Caco-2 (cell line): Measurements from ENCODE around the gene GDF10. TPM values are rescaled to one million over a fixed set of nuclear protein-coding genes. Genes with fewer than 3 reads are reported as not detected.

ENCODE experiments used
- BruUV-seq: library from RNA; stranded (reverse); fragments of 400-500 nt; replicated peaks from 2 replicates; lab custom pipeline; 2021; lab: Mats Ljungman, UMichigan
- CTCF ChIA-PET: fragments of 300-600 bp; sonication (Branson Sonifier 250); formaldehyde crosslinking; loops from one replicate; lab custom pipeline; 2022; ENCODE audit warnings: antibody characterized with exemption; lab: Charles Lee
- POLR2A ChIA-PET: fragments of 300-600 bp; sonication (Branson Sonifier 250); formaldehyde crosslinking; loops from one replicate; lab custom pipeline; 2022; ENCODE audit warnings: antibody characterized with exemption; lab: Charles Lee
- DNase-seq, 2 experiments: peaks; one replicate each; pipeline versions ENCODE4 v3.0.0 to v3.0.0-alpha.2; 2020 to 2022
- H3K27me3 ChIP-seq: replicated peaks from 2 replicates; pipeline ENCODE4 v1.6.0; 2011; ENCODE audit warnings: low read length; ENCODE audit not compliant: control insufficient read depth, insufficient read depth
- H3K36me3 ChIP-seq: 2 replicates; pipeline ENCODE4 v1.5.1; 2011; ENCODE audit warnings: low read length; ENCODE audit not compliant: control insufficient read depth, insufficient read depth
- H3K4me1 ChIP-seq: fragments of 250-450 bp; sonication (Bioruptor Pico); 2 replicates; pipeline ENCODE4 v1.5.1; 2020; ENCODE audit warnings: mild to moderate bottlenecking
- H3K4me3 ChIP-seq: 2 replicates; pipeline ENCODE4 v1.5.1; 2011; ENCODE audit warnings: low read depth, mild to moderate bottlenecking, control low read depth, low read length
- H3K9me3 ChIP-seq: fragments of 250-450 bp; sonication (Bioruptor Pico); 2 replicates; pipeline ENCODE4 v1.5.1; 2020; ENCODE audit warnings: mild to moderate bottlenecking, moderate library complexity
- H3K27ac Mint-ChIP-seq: one replicate; pipeline ENCODE4 v1.8.0; 2022; ENCODE audit warnings: mixed read lengths; ENCODE audit not compliant: unreplicated experiment
- H3K27me3 Mint-ChIP-seq: one replicate; pipeline ENCODE4 v1.8.0; 2022; ENCODE audit warnings: mixed read lengths; ENCODE audit not compliant: insufficient read depth, unreplicated experiment
- H3K36me3 Mint-ChIP-seq: one replicate; pipeline ENCODE4 v1.8.0; 2022; ENCODE audit warnings: mild to moderate bottlenecking, mixed read lengths; ENCODE audit not compliant: insufficient read depth, unreplicated experiment
- H3K4me1 Mint-ChIP-seq: one replicate; pipeline ENCODE4 v1.8.0; 2022; ENCODE audit warnings: low read depth, mixed read lengths; ENCODE audit not compliant: unreplicated experiment
- H3K4me3 Mint-ChIP-seq: one replicate; pipeline ENCODE4 v1.8.0; 2022; ENCODE audit warnings: mild to moderate bottlenecking, moderate library complexity, mixed read lengths; ENCODE audit not compliant: unreplicated experiment
- H3K9me3 Mint-ChIP-seq: one replicate; pipeline ENCODE4 v1.8.0; 2022; ENCODE audit warnings: mixed read lengths; ENCODE audit not compliant: unreplicated experiment
- intact Hi-C: fragments of 100-400 bp; cut with micrococcal nuclease; formaldehyde crosslinking; loops from one replicate; pipeline ENCODE4 v1.10.0; 2022; ENCODE audit not compliant: unreplicated experiment
- total RNA-seq: library from RNA; stranded (reverse); gene quantifications from 2 replicates; pipeline ENCODE4 v1.2.3, GENCODE V29; 2022
- TF ChIP-seq, protein P1 (sequence below), 2 experiments: fragments of 200-600 bp in 1 of 2; IDR thresholded peaks; 1 replicate in 1 of 2; 2 replicates in 1 of 2; pipeline versions ENCODE4 v1.5.1 to v1.8.0; 2011 to 2022; ENCODE audit warnings: antibody characterized with exemption in 1 of 2, control low read depth in 1 of 2, inconsistent platforms in 1 of 2, low read depth in 1 of 2, low read length in 1 of 2, mild to moderate bottlenecking in 1 of 2, moderate library complexity in 1 of 2; ENCODE audit not compliant: insufficient read depth in 1 of 2, severe bottlenecking in 1 of 2, unreplicated experiment in 1 of 2

GDF10 gene
- total RNA-seq, 1 experiment from 2014 or later: not detected

- H3K4me1 ChIP-seq: no peaks in the 10 kb centered on the region; the same call in 1 of the 2 replicates
- peak in 1 of 2 experiments; percentile 31 for DNase-seq
- CTCF ChIA-PET: interaction anchor here (1.1 kb wide), 1 partner anchor 27 kb away, joined by 3 read pairs; no protein-coding TSS in a partner anchor
- no peak overlapping the region for H3K27ac Mint-ChIP-seq
- H3K9me3 ChIP-seq: no peaks in the 10 kb centered on the region
- H3K9me3 Mint-ChIP-seq: no peaks in the 10 kb centered on the region
- H3K27me3 ChIP-seq: no peaks in the 10 kb centered on the region
- POLR2A ChIA-PET: no interaction called here
- no peaks in the 10 kb centered on the region for H3K27me3 Mint-ChIP-seq
- no peaks in the 10 kb centered on the region for H3K4me1 Mint-ChIP-seq
- no peak overlapping the region for H3K4me3 Mint-ChIP-seq
- BruUV-seq: no TSS peak
- H3K36me3 Mint-ChIP-seq: no peaks in the 10 kb centered on the region
- no peaks in the 10 kb centered on the region for H3K36me3 ChIP-seq
- intact Hi-C loops: no loop called here
- H3K4me3 ChIP-seq: no peak overlapping the region
- TF ChIP-seq, protein P1, sequence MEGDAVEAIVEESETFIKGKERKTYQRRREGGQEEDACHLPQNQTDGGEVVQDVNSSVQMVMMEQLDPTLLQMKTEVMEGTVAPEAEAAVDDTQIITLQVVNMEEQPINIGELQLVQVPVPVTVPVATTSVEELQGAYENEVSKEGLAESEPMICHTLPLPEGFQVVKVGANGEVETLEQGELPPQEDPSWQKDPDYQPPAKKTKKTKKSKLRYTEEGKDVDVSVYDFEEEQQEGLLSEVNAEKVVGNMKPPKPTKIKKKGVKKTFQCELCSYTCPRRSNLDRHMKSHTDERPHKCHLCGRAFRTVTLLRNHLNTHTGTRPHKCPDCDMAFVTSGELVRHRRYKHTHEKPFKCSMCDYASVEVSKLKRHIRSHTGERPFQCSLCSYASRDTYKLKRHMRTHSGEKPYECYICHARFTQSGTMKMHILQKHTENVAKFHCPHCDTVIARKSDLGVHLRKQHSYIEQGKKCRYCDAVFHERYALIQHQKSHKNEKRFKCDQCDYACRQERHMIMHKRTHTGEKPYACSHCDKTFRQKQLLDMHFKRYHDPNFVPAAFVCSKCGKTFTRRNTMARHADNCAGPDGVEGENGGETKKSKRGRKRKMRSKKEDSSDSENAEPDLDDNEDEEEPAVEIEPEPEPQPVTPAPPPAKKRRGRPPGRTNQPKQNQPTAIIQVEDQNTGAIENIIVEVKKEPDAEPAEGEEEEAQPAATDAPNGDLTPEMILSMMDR (IDR thresholded peaks at IDR 0.05; ENCODE audit: insufficient read depth in 1 of 2, low read depth in 1 of 2, low read length in 1 of 2, severe bottlenecking in 1 of 2, unreplicated experiment in 1 of 2): no peak
These were observed 51.0 kb downstream of the GDF10 start for GRCh38 chr10:47350671-47351640.

DNA sequence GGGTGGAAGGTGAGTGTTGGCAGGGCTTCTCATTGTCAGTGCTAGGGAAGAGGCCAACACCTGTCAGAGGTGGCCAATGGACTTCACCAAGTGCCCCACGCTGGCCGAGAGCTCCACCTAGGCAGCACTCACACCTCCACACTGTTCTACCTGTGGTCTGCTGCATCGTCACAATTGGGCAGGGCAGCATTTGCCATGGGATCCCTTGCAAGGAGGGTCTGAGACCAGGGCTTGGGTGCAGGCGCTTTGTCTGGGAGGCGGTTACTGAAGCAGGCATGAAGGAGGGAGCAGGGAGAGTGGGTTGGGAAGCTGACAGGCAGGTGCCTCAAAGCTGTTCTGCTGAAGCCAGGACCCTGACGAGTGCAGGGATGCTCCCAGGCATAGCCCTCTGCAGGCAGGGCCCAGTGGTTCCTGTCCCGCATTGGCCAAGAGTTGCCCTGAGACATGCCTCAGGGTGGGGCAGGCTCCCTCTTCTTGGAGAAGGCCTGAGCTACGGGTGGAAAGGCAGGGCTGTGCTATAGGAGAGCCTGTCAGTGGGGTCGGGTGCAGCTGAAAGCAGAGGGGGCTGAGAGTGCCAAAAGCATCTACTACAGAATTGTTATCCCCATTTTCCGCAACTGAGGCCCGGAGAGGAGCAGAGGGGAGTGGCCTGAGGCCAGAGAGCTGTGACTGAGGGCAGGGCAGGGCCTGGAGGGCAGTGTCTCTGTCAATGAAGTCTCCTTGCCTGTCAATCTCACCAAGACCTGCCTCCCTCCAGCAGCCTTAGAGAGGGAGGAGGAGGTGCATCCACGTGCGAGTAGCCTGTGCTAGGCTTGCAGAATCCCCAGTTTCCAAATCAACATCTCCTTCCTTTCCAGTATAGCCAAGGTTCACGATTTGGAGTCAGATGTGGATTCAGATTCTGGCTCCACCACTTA lies 52.2 kb downstream of the GDF10 start:
- Histone ChIP-seq H3K4me1 (no peaks in the 10 kb centered on the region), H3K27me3 (no peaks in the 10 kb centered on the region), H3K9me3 (no peaks in the 10 kb centered on the region), H3K36me3 (no peaks in the 10 kb centered on the region), H3K4me3 (no peak overlapping the region)
- H3K36me3 Mint-ChIP-seq: no peaks in the 10 kb centered on the region
- POLR2A ChIA-PET: no interaction called here
- CTCF ChIA-PET: interaction anchor here (1.1 to 1.4 kb wide), 2 partner anchors 10 to 26 kb away, joined by 3 read pairs; no protein-coding TSS in a partner anchor
- no peaks in the 10 kb centered on the region for H3K4me1 Mint-ChIP-seq
- TF ChIP-seq, protein P1 (IDR thresholded peaks at IDR 0.05; ENCODE audit: insufficient read depth in 1 of 2, low read depth in 1 of 2, low read length in 1 of 2, severe bottlenecking in 1 of 2, unreplicated experiment in 1 of 2): no peak
- no peak overlapping the region for H3K4me3 Mint-ChIP-seq
- intact Hi-C loops: no loop called here
- H3K27me3 Mint-ChIP-seq: no peaks in the 10 kb centered on the region
- no TSS peak for BruUV-seq
- no peak overlapping the region for H3K27ac Mint-ChIP-seq
- peak in 1 of 2 experiments; percentile 38 for DNase-seq
- H3K9me3 Mint-ChIP-seq: no peaks in the 10 kb centered on the region

DNA sequence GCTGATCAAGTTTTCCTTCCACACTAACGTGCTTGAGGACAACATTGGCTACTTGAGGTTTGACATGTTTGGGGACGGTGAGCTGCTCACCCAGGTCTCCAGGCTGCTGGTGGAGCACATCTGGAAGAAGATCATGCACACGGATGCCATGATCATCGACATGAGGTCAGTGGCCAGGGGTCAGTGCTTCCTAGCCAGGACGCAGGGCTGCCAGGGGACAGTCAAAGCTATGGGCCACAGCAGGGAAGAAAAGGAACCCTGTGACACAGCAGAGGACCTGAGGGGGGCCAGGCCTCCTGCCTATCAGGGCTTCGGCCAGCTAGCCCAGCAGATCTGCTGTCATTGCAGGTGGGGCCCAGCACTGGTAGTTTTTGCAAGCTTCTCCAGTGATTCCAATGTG lies 53.4 kb downstream of the GDF10 start:
- no peaks in the 10 kb centered on the region for H3K27me3 Mint-ChIP-seq

More for the DNA sequence above, 53.4 kb downstream of the GDF10 start:
- no peaks in the 10 kb centered on the region for H3K9me3 ChIP-seq
- peak in 1 of 2 experiments; percentile 34 for DNase-seq
- no peaks in the 10 kb centered on the region for H3K36me3 ChIP-seq
- POLR2A ChIA-PET: no interaction called here
- TF ChIP-seq, protein P1 (IDR thresholded peaks at IDR 0.05; ENCODE audit: insufficient read depth in 1 of 2, low read depth in 1 of 2, low read length in 1 of 2, severe bottlenecking in 1 of 2, unreplicated experiment in 1 of 2): no peak
- Mint-ChIP-seq H3K27ac (no peak overlapping the region), H3K4me1 (no peaks in the 10 kb centered on the region), H3K4me3 (no peak overlapping the region), H3K9me3 (no peaks in the 10 kb centered on the region), H3K36me3 (no peaks in the 10 kb centered on the region)
- BruUV-seq: no TSS peak
- no peak overlapping the region for H3K4me3 ChIP-seq
- no peaks in the 10 kb centered on the region for H3K27me3 ChIP-seq
- CTCF ChIA-PET: interaction anchor here (0.9 to 1.4 kb wide), 4 partner anchors 9 to 29 kb away, joined by 3 to 4 read pairs (median 4); no protein-coding TSS in a partner anchor
- intact Hi-C loops: no loop called here
- no peaks in the 10 kb centered on the region for H3K4me1 ChIP-seq
